Erythroblast (primary cell): ENCODE measurements around the gene STS.
A peak's percentile ranks its signal among the peaks of the same experiment; 100 is the strongest.

Source experiments
- DNase-seq, 2 experiments: peaks; one replicate each; lab custom pipeline; 2025; lab: John Stamatoyannopoulos, UW
- GATA1 ChIP-seq: IDR thresholded peaks from 2 replicates; pipeline ENCODE4 v1.6.1; 2011; ENCODE audit warnings: low read depth, mild to moderate bottlenecking, control low read depth, low read length, moderate library complexity
- POLR2A ChIP-seq: IDR thresholded peaks from 2 replicates; pipeline ENCODE4 v1.6.1; 2011; ENCODE audit warnings: mild to moderate bottlenecking, low read length

Gene STS

GRCh38 chrX:7147413-7147977 lies at the start of gene STS:
TSS of gene STS (plus strand) at chrX:7147712. CDS start at chrX:7253200, 105,488 bp downstream.
- TF ChIP-seq GATA1 (no peak), POLR2A (no peak)
- peak in 1 of 2 experiments; percentile 61 for DNase-seq

DNA sequence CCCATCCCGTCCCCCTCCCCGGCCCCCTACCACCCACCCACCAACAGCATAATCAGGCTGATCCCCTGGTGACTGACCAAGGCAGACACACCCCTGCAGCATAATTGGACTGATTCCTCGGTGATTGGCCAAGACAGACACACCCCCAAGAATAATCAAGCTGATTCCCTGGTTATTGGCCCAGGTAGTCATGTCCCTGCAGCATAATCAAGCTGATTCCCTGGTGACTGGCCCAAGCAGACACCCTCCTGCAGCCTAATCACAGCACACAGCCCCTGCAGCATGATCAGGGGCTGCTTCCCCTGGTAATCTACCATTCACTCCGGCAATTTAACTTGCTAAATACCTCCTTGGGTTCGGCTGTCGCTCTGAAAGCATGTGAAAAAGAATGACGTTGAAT lies 47.5 kb upstream of the STS start:
- TF ChIP-seq POLR2A (no peak), GATA1 (no peak)
- DNase-seq: no peak

GRCh38 chrX:7102119-7102518 lies 45.4 kb upstream of the STS start:
- no peak for DNase-seq
- TF ChIP-seq POLR2A: no peak
- no peak for TF ChIP-seq GATA1

GRCh38 chrX:7106649-7107048 lies 40.9 kb upstream of the STS start:
- no peak for DNase-seq
- no peak for TF ChIP-seq GATA1
- no peak for TF ChIP-seq POLR2A

GRCh38 chrX:7108030-7108429 lies 39.5 kb upstream of the STS start:
- no peak for DNase-seq
- TF ChIP-seq GATA1 (no peak), POLR2A (no peak)

DNA sequence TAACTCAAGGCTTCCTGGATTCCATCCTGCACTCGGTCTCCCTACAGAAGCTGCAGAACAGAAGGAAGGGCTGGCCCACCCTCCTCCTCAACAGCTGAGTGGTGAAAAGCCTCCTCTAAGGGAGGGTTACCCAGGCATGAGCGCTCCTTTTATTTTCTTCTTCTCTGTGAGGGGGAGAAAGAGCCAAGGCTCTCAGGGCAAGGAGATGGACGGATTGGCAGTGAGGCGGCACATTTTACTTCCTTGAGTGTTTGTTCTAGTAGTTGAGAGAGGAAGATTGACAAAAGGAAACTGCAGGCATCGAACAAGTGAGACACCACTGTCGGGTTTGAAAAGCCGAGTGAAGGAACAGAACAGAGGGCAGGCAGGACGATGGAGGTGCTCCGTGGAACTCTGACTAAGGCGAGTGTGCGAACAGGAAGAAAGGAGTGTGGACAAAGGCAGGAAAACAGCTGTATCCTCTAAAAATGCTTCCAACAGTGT lies 38.4 kb upstream of the STS start:
- no peak for DNase-seq
- no peak for TF ChIP-seq GATA1
- TF ChIP-seq POLR2A: no peak

DNA sequence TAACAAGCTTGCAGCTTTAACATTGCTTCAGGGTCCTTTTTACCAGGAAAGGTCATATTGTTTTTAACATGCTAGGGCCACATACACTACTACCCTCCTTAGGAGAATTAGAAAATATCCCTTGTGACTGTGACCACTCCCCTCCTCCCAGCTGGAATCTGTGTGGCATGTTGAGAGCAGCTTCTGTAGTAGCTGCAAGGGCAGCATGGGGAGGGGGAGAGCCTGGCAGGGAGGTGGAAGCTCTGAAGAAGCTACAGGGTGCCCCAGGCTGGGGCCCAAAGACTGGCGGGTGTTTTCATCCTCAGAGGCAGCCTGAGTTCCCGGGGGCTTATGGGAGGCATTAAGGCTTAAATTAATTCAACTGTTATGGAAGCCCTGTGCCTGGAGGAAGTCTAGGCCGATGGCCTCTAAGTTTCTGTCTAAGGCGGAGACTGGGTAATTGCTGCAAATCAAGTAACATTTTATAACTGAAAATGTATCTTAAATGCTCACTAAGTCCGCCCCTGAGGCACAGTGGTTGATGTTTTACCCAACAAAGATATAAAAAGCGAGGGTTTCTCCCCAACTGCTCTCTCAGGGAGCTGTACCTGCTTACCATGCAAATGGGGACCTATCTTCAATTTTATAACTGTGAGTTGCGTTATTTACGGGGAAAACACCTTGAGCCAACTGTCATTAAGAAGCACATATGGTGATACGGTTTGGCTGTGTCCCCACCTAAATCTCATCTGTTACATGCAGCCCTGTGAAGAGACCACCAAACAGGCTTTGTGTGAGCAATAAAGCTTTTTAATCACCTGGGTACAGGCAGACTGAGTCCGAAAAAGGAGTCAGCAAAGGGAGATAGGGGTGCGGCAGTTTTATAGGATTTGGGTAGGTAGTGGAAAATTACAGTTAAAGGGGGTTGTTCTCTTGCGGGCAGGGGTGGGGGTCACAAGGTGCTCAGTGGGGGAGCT lies 37.4 kb upstream of the STS start:
- TF ChIP-seq GATA1 (no peak), POLR2A (no peak)
- no peak for DNase-seq

GRCh38 chrX:7110821-7111276 lies 36.7 kb upstream of the STS start:
- TF ChIP-seq GATA1: no peak
- TF ChIP-seq POLR2A: no peak
- DNase-seq: no peak

- DNase-seq: no peak
- TF ChIP-seq GATA1 (no peak), POLR2A (no peak)
These were observed 36.0 kb upstream of the STS start for GRCh38 chrX:7111518-7111917.

GRCh38 chrX:7112071-7112470 lies 35.4 kb upstream of the STS start:
- TF ChIP-seq POLR2A: no peak
- no peak for TF ChIP-seq GATA1
- DNase-seq: no peak

GRCh38 chrX:7115557-7115956 lies 32.0 kb upstream of the STS start:
- TF ChIP-seq POLR2A: no peak
- TF ChIP-seq GATA1: no peak
- no peak for DNase-seq

DNA sequence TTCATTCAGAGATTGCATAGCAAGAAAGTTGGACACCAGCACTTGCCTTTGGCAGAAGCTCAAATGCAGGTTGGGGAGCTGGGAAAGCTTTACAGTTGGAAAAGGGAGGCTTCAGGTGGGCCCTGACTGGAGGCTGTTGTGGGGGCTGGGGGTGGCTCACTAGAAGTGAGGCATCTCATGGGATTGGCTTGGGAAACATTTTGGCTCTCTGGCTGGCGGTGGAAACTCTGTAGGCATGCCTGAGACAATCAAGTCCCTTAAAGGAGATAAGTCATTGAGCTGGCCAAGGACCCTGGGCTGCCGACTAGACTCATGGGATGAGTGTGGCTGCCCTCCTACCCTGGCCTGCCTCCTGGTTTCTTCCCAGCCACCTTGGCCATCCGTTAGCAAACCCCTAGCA lies 31.4 kb upstream of the STS start:
- TF ChIP-seq POLR2A (no peak), GATA1 (no peak)
- DNase-seq: no peak

DNA sequence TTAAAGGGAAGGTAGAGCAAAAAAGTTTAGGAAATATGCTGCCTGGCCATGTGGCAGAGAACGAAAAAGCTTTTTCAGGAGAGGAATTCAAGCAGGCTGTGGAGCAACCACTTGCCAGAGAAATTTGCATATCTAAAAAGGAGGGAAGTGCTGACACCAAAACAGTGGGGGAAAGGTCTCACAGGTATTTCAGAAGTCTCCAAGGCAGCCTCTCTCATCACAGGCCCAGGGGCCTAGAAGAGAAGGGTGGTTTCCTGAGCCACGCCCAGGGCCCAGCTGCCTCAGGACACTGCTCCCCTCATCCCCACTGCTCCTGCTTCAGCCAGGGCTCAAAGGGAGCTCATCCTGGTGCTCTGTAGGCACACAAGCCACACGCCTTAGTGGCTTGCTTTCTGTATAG lies 29.9 kb upstream of the STS start:
- TF ChIP-seq POLR2A (no peak), GATA1 (no peak)
- DNase-seq: peak in 1 of 2 experiments; percentile 0
